Peyer's patch (tissue), 4 donors: ENCODE data around the gene DMPK. TPM values are rescaled to one million over a fixed set of nuclear protein-coding genes. Genes with fewer than 3 reads are reported as not detected.
A peak's percentile ranks its signal among the peaks of the same experiment; 100 is the strongest.

Experiments
- DNase-seq, 3 donors: peaks; one replicate each; pipeline ENCODE4 v3.0.0-alpha.2; 2017 to 2019
- H3K27ac ChIP-seq, 4 donors: fragments of 200-600 bp; sonication (generic); one replicate each; pipeline ENCODE4 v1.5.1; 2016 to 2019
- H3K27me3 ChIP-seq, 2 donors: fragments of 200-600 bp; sonication (generic); one replicate each; pipeline ENCODE4 v1.5.1; 2019
- H3K36me3 ChIP-seq, 3 donors: fragments of 200-600 bp; sonication (generic); one replicate each; pipeline ENCODE4 v1.5.1; 2016 to 2019
- H3K4me1 ChIP-seq, 4 donors: fragments of 200-600 bp; sonication (generic); one replicate each; pipeline ENCODE4 v1.5.1; 2016 to 2019
- H3K4me3 ChIP-seq, 4 donors: fragments of 200-600 bp; sonication (generic); 1 replicate in 3 of 4; 2 replicates in 1 of 4; pipeline ENCODE4 v1.5.1; 2016 to 2019; ENCODE audit warnings: mild to moderate bottlenecking in 1 of 4
- H3K9me3 ChIP-seq, 4 donors: fragments of 200-600 bp; sonication (generic); one replicate each; pipeline ENCODE4 v1.5.1; 2016 to 2019; ENCODE audit warnings: mild to moderate bottlenecking in 1 of 4
- CTCF ChIP-seq, 6 experiments: fragments of 450-650 bp in 4 of 6; fragments of 200-600 bp in 2 of 6; sonication (generic) in 1 of 6; IDR thresholded peaks; one replicate each; pipeline ENCODE4 v1.5.1; 2017 to 2019; ENCODE audit warnings: antibody characterized with exemption in 6 of 6, mild to moderate bottlenecking in 3 of 6, moderate library complexity in 1 of 6
- POLR2A ChIP-seq, 2 donors: fragments of 450-650 bp; IDR thresholded peaks; one replicate each; pipeline ENCODE4 v1.5.1; 2017; ENCODE audit warnings: antibody characterized with exemption in 2 of 2, mild to moderate bottlenecking in 2 of 2, moderate library complexity in 2 of 2
- total RNA-seq, 4 donors: library from RNA; depleted of rRNA; stranded (reverse); fragments of >200 nt; gene quantifications; one replicate each; pipeline ENCODE4 v1.1.0, GENCODE V29; 2016

DMPK gene
- total RNA-seq, 4 donors from 2014 or later, result 10.5 to 63.5 (median 43.5) TPM

- H3K27ac ChIP-seq, result peak overlapping the region in 2 of 4 donors; percentile 57 to 88
- H3K36me3 ChIP-seq, result peaks cover 0 to 15% (median 0%) of the 10 kb centered on the region in 3 donors
- DNase-seq, result peak; percentile 84 to 98 (median 95)
- H3K4me1 ChIP-seq, result peaks cover 0 to 45% (median 15%) of the 10 kb centered on the region in 4 donors
- peak overlapping the region; percentile 1 to 59 (median 38) for H3K4me3 ChIP-seq
- no peaks in the 10 kb centered on the region for H3K27me3 ChIP-seq
- H3K9me3 ChIP-seq, result no peaks in the 10 kb centered on the region
- no peak for TF ChIP-seq POLR2A (IDR thresholded peaks at IDR 0.05)
- TF ChIP-seq CTCF (IDR thresholded peaks at IDR 0.05), result peak in 5 of 6 experiments; percentile 43 to 82 (median 79)
Measured at GRCh38 chr19:45779231-45780145, 2.8 kb downstream of the DMPK start.

GRCh38 chr19:45778010-45778661 lies 4.2 kb downstream of the DMPK start:
- no peaks in the 10 kb centered on the region for H3K27me3 ChIP-seq
- TF ChIP-seq CTCF (IDR thresholded peaks at IDR 0.05) (no peak), POLR2A (IDR thresholded peaks at IDR 0.05) (no peak)
- H3K4me3 ChIP-seq, result no peak overlapping the region
- no peaks in the 10 kb centered on the region for H3K9me3 ChIP-seq
- no peak for DNase-seq
- H3K4me1 ChIP-seq, result peaks cover 0 to 35% (median 15%) of the 10 kb centered on the region in 4 donors
- H3K36me3 ChIP-seq, result peaks cover 0 to 15% (median 0%) of the 10 kb centered on the region in 3 donors
- H3K27ac ChIP-seq, result no peak overlapping the region

- H3K9me3 ChIP-seq, result no peaks in the 10 kb centered on the region
- TF ChIP-seq CTCF (IDR thresholded peaks at IDR 0.05), result no peak
- no peak for TF ChIP-seq POLR2A (IDR thresholded peaks at IDR 0.05)
- no peak overlapping the region for H3K27ac ChIP-seq
- DNase-seq, result no peak
- H3K4me3 ChIP-seq, result no peak overlapping the region
- peaks cover 0 to 15% (median 0%) of the 10 kb centered on the region in 3 donors for H3K36me3 ChIP-seq
- H3K4me1 ChIP-seq, result peaks cover 0 to 41% (median 15%) of the 10 kb centered on the region in 4 donors
- H3K27me3 ChIP-seq, result no peaks in the 10 kb centered on the region
Measured at GRCh38 chr19:45777395-45777961, 4.8 kb downstream of the DMPK start.

- no peak for TF ChIP-seq POLR2A (IDR thresholded peaks at IDR 0.05)
- TF ChIP-seq CTCF (IDR thresholded peaks at IDR 0.05), result peak in 2 of 6 experiments; percentile 24 to 27
- peaks cover 0 to 15% (median 0%) of the 10 kb centered on the region in 3 donors for H3K36me3 ChIP-seq
- H3K9me3 ChIP-seq, result no peaks in the 10 kb centered on the region
- peaks cover 0 to 38% (median 17%) of the 10 kb centered on the region in 4 donors for H3K4me1 ChIP-seq
- no peaks in the 10 kb centered on the region for H3K27me3 ChIP-seq
- H3K4me3 ChIP-seq, result no peak overlapping the region
- DNase-seq, result no peak
- H3K27ac ChIP-seq, result no peak overlapping the region
Measured at GRCh38 chr19:45774765-45775164, 7.5 kb downstream of the DMPK start.

- TF ChIP-seq POLR2A (IDR thresholded peaks at IDR 0.05) (no peak), CTCF (IDR thresholded peaks at IDR 0.05) (no peak)
- DNase-seq, result no peak
- no peak overlapping the region for H3K4me3 ChIP-seq
- no peaks in the 10 kb centered on the region for H3K27me3 ChIP-seq
- peaks cover 0 to 15% (median 0%) of the 10 kb centered on the region in 3 donors for H3K36me3 ChIP-seq
- H3K4me1 ChIP-seq, result peaks cover 0 to 26% (median 6%) of the 10 kb centered on the region in 4 donors
- peak overlapping the region in 1 of 4 donors; percentile 99 for H3K27ac ChIP-seq
- no peaks in the 10 kb centered on the region for H3K9me3 ChIP-seq
Measured at GRCh38 chr19:45773384-45773783, 8.9 kb downstream of the DMPK start.
